Measurements from ENCODE around the gene CEMIP.

Gene CEMIP

DNA sequence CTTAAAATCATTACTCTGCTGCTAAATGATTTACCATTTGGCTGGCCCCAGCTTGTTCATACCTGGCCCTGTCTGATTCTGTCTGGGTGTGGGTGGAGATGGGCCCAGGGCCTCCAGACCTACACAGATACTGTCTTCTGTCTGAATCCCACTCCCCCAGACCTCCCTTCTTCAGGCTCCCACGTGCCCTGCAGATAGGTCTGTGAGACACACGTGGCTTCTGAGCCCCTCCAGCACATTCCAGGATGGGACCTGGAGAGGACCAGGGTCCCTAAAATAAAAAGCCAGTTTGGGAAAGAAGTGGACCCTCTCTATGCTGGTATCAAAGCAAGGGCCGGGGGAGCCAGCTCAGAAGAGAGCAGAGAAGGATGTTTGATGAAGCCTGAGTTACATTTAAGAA, 14.6 kb upstream of the CEMIP start:
- Histone ChIP-seq H3K4me3 (ENCODE audit: low read depth, low read length) (no peak overlapping the region), H3K27me3 (no peaks in the 10 kb centered on the region), H3K4me1 (no peaks in the 10 kb centered on the region), H3K36me3 (no peaks in the 10 kb centered on the region), H3K9me3 (no peaks in the 10 kb centered on the region)
- no peak for DNase-seq
- TF ChIP-seq, protein P1, sequence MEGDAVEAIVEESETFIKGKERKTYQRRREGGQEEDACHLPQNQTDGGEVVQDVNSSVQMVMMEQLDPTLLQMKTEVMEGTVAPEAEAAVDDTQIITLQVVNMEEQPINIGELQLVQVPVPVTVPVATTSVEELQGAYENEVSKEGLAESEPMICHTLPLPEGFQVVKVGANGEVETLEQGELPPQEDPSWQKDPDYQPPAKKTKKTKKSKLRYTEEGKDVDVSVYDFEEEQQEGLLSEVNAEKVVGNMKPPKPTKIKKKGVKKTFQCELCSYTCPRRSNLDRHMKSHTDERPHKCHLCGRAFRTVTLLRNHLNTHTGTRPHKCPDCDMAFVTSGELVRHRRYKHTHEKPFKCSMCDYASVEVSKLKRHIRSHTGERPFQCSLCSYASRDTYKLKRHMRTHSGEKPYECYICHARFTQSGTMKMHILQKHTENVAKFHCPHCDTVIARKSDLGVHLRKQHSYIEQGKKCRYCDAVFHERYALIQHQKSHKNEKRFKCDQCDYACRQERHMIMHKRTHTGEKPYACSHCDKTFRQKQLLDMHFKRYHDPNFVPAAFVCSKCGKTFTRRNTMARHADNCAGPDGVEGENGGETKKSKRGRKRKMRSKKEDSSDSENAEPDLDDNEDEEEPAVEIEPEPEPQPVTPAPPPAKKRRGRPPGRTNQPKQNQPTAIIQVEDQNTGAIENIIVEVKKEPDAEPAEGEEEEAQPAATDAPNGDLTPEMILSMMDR (IDR thresholded peaks at IDR 0.05; ENCODE audit: low read depth, low read length) = no peak

DNA sequence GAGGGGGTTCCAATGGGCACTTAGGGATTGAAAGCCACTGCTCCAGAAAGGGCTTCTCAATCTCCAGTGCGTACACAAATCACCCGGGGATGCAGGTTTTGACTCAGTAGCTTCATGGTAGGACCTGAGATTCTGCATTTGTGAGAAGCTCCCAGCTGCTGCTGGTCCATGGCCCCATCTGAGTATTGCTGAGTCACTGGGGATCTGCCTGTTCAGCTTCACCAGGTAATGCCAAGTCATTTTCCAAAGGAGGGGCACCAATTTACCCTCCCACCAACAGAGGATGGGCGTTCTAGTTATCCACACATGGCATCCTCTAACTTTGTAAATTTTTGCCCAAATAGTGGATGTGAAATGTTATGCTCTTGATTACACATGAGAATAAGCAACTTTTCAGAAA, 12.9 kb upstream of the CEMIP start:
- Histone ChIP-seq H3K9me3 (no peaks in the 10 kb centered on the region), H3K27me3 (no peaks in the 10 kb centered on the region)

DNA sequence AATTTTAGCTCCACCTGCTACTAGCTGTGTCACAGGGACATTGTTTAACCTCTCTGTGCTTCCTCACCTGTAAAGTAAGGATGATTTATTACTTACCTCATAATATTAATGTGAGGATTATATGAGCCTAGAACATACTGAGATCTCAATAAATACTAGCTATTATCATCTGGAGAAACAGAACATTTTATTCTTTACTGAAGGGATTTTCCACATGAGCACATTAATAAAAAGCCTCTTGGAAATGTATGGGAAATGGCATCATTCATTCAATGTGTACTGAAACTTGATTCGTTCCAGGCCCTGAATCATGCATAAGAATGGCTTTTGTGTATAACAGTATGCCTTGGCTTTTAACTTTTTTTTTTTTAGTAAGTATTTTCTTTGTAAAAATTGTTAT, 11.0 kb upstream of the CEMIP start:
- H3K4me1 ChIP-seq = no peaks in the 10 kb centered on the region
- TF ChIP-seq, protein P1 (IDR thresholded peaks at IDR 0.05; ENCODE audit: low read depth, low read length) = no peak
- no peaks in the 10 kb centered on the region for H3K9me3 ChIP-seq
- H3K4me3 ChIP-seq (ENCODE audit: low read depth, low read length) = no peak overlapping the region
- DNase-seq = no peak
- no peaks in the 10 kb centered on the region for H3K36me3 ChIP-seq
- no peaks in the 10 kb centered on the region for H3K27me3 ChIP-seq

More for the DNA sequence above, 12.9 kb upstream of the CEMIP start:
- Histone ChIP-seq H3K4me3 (ENCODE audit: low read depth, low read length) (no peak overlapping the region), H3K36me3 (no peaks in the 10 kb centered on the region), H3K4me1 (no peaks in the 10 kb centered on the region)
- TF ChIP-seq, protein P1 (IDR thresholded peaks at IDR 0.05; ENCODE audit: low read depth, low read length) = no peak
- DNase-seq = no peak

DNA sequence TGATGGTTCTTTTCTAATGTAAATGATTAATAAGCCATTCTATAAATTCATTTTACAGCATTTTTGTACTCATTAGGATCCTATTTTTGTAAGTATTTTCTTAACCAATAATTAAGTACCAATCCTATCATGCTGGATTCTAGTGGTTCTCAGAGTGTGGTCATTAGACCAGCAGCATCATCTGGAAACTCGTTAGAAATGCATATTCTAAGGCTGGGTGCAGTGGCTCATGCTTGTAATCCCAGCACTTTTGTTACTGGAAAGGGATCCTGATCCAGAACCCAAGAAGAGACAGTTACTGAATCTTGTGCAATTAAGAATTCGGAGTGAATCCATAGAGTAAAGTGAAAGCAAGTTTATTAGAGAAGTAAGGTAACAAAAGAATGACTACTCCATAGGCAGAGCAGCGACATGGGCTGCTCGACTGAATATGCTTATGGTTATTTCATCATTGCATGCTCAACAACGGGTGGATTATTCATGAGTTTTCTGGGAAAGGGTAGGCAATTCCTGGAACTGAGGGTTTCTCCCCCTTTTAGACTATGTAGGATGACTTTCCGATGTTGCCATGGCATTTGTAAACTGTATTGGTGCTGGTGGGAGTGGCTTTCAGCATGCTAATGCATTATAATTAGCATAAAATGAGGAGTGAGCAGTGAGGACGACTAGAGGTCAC, 9.9 kb upstream of the CEMIP start:
- Histone ChIP-seq H3K27me3 (no peaks in the 10 kb centered on the region), H3K9me3 (no peaks in the 10 kb centered on the region), H3K36me3 (no peaks in the 10 kb centered on the region), H3K4me1 (no peaks in the 10 kb centered on the region), H3K4me3 (ENCODE audit: low read depth, low read length) (no peak overlapping the region)
- TF ChIP-seq, protein P1 (IDR thresholded peaks at IDR 0.05; ENCODE audit: low read depth, low read length) = no peak
- DNase-seq = no peak

DNA sequence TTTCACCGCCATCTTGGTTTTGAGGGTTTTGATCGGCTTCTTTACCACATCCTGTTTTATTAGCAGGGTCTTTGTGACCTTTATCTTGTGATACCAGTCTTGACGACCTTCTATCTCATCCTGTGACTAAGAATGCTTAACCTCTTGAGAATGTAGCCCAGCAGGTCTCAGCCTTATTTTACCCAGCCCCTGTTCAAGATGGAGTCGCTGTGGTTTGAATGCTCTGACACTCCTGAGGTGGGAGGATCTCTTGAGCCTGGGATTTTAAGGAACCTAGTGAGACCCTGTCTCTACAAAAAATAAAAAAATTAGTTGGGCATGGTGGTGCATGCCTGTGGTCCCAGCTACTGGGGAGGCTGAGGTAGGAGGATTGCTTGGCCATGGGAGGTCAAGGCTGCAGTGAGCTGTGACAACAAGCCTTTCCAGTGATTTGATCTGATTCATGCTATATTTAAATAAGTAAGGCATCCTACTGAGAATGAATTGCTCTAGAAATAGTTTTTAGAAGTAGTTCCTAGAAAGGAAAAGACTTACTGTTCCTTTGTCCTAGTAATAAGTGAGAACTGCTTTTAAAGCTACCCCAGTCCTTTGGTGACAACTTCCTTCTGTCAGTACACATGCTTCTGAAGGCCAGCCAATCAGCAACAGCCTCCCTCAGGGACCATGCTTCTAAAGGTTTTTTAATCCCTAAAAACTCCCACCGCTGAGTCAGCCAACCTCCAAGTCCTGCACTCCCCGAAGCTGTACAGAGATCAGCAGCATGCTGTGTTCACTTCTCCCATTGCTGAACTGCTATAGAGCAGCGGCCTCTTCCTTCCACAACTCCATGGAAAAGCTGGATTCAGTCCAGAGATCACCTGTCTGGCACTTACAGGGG, 9.1 kb upstream of the CEMIP start:
- H3K36me3 ChIP-seq = no peaks in the 10 kb centered on the region
- DNase-seq = no peak

More for the DNA sequence above, 9.1 kb upstream of the CEMIP start:
- no peaks in the 10 kb centered on the region for H3K4me1 ChIP-seq
- no peak overlapping the region for H3K4me3 ChIP-seq (ENCODE audit: low read depth, low read length)
- no peaks in the 10 kb centered on the region for H3K9me3 ChIP-seq
- TF ChIP-seq, protein P1 (IDR thresholded peaks at IDR 0.05; ENCODE audit: low read depth, low read length) = no peak
- no peaks in the 10 kb centered on the region for H3K27me3 ChIP-seq
